NCI-H146 treated with DMSO at 0.1 percent for 48 hours (cell line): Measurements from ENCODE around the gene RGPD5.
"Not testable (repeated sequence)": the region's sequence is repeated elsewhere in the genome, so short reads cannot be mapped to it uniquely, and the experiment has no call there.

Experiments used
- DNase-seq: peaks from one replicate; lab custom pipeline; 2025; ENCODE audit not compliant: unreplicated experiment; lab: John Stamatoyannopoulos, UW

Gene RGPD5

GRCh38 chr2:109891024-109891423 is 96.9 kb downstream of the RGPD5 start:
- not testable (repeated sequence) for DNase-seq

- DNase-seq, result not testable (repeated sequence)
Measured at GRCh38 chr2:109893736-109894135, 99.6 kb downstream of the RGPD5 start.

- not testable (repeated sequence) for DNase-seq
Measured at GRCh38 chr2:109894141-109894540, 100.0 kb downstream of the RGPD5 start.

GRCh38 chr2:109895090-109895869 is 101.2 kb downstream of the RGPD5 start:
- DNase-seq, result not testable (repeated sequence)

GRCh38 chr2:109896212-109896611 is 102.1 kb downstream of the RGPD5 start:
- not testable (repeated sequence) for DNase-seq

GRCh38 chr2:109897769-109898461 is 103.8 kb downstream of the RGPD5 start:
- not testable (repeated sequence) for DNase-seq

- DNase-seq, result not testable (repeated sequence)
Measured at GRCh38 chr2:109898462-109899336, 104.6 kb downstream of the RGPD5 start, which contains the start of gene LIMS3. TSS of gene LIMS3 (plus strand) at chr2:109898688. CDS start at chr2:109898729, 41 bp downstream.

GRCh38 chr2:109905796-109906195 is 111.7 kb downstream of the RGPD5 start:
- not testable (repeated sequence) for DNase-seq
